H1 (cell line): Measurements from ENCODE around the gene MYPN.

Source experiments
- SP1 ChIP-seq: IDR thresholded peaks from 2 replicates; pipeline ENCODE4 v1.6.1; 2011; ENCODE audit warnings: low read depth, low read length
- TAF1 ChIP-seq: IDR thresholded peaks from 2 replicates; pipeline ENCODE4 v1.6.1; 2011; ENCODE audit warnings: mild to moderate bottlenecking, low read depth, low read length
- TF ChIP-seq, protein P1 (sequence below), 3 experiments: IDR thresholded peaks; 1 replicate in 2 of 3; 2 replicates in 1 of 3; pipeline versions ENCODE4 v1.5.1 to v1.6.1; 2011; ENCODE audit warnings: low read length in 3 of 3, mild to moderate bottlenecking in 3 of 3, inconsistent platforms in 2 of 3, low read depth in 1 of 3, moderate library complexity in 1 of 3; ENCODE audit not compliant: insufficient read depth in 1 of 3; ENCODE audit errors: control extremely low read depth in 1 of 3

DNA sequence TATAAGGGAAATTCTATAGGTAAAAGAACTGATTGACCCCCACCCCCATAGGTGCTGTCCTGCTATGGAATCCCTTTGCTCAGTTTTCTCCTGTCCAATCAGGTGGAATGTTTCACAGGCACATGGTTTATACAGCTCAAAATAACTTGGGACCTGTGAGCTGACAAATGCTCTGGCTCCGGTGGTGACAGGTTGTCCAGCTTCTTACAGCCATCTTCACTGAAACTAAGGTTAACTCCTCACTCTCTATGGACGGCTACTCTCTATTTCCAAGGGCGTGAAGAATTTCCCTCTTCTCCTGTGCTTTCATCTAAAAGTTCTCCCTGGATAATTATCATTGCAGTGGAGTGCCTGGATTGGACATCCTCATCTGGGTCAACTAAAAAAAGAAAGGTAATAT, at the start of gene MYPN:
- TF ChIP-seq TAF1 = no peak
- TF ChIP-seq, protein P1, sequence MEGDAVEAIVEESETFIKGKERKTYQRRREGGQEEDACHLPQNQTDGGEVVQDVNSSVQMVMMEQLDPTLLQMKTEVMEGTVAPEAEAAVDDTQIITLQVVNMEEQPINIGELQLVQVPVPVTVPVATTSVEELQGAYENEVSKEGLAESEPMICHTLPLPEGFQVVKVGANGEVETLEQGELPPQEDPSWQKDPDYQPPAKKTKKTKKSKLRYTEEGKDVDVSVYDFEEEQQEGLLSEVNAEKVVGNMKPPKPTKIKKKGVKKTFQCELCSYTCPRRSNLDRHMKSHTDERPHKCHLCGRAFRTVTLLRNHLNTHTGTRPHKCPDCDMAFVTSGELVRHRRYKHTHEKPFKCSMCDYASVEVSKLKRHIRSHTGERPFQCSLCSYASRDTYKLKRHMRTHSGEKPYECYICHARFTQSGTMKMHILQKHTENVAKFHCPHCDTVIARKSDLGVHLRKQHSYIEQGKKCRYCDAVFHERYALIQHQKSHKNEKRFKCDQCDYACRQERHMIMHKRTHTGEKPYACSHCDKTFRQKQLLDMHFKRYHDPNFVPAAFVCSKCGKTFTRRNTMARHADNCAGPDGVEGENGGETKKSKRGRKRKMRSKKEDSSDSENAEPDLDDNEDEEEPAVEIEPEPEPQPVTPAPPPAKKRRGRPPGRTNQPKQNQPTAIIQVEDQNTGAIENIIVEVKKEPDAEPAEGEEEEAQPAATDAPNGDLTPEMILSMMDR (IDR thresholded peaks at IDR 0.05; ENCODE audit: control extremely low read depth in 1 of 3, insufficient read depth in 1 of 3, low read depth in 1 of 3, low read length in 3 of 3) = no peak
- TF ChIP-seq SP1 = no peak
